Suprapubic skin (tissue), 4 donors: ENCODE data around the gene HDAC3. TPM values are rescaled to one million over a fixed set of nuclear protein-coding genes. Genes with fewer than 3 reads are reported as not detected.
A peak's percentile ranks its signal among the peaks of the same experiment; 100 is the strongest.

ENCODE experiments used
- DNase-seq, 2 donors: peaks; one replicate each; pipeline ENCODE4 v3.0.0-alpha.2; 2019; ENCODE audit warnings: low spot score in 2 of 2
- H3K27ac ChIP-seq: fragments of 200-600 bp; sonication (generic); one replicate; pipeline ENCODE4 v1.5.1; 2019
- H3K27me3 ChIP-seq: fragments of 200-600 bp; sonication (generic); one replicate; pipeline ENCODE4 v1.5.1; 2019
- H3K36me3 ChIP-seq: fragments of 200-600 bp; sonication (generic); one replicate; pipeline ENCODE4 v1.5.1; 2019
- H3K4me1 ChIP-seq: fragments of 200-600 bp; sonication (generic); one replicate; pipeline ENCODE4 v1.5.1; 2019
- H3K4me3 ChIP-seq: fragments of 200-600 bp; sonication (generic); one replicate; pipeline ENCODE4 v1.5.1; 2019; ENCODE audit warnings: mild to moderate bottlenecking
- H3K9me3 ChIP-seq: fragments of 200-600 bp; sonication (generic); one replicate; pipeline ENCODE4 v1.5.1; 2019
- EP300 ChIP-seq: sonication (generic); formaldehyde crosslinking; IDR thresholded peaks from one replicate; pipeline ENCODE4 v1.6.1; 2017; ENCODE audit warnings: antibody characterized with exemption
- POLR2A ChIP-seq, 2 donors: fragments of 450-650 bp; IDR thresholded peaks; one replicate each; pipeline ENCODE4 v1.6.1; 2017; ENCODE audit warnings: antibody characterized with exemption in 2 of 2, mild to moderate bottlenecking in 2 of 2, moderate library complexity in 2 of 2
- POLR2AphosphoS5 ChIP-seq, 3 donors: sonication (generic); formaldehyde crosslinking; IDR thresholded peaks; one replicate each; pipeline ENCODE4 v1.6.1; 2017; ENCODE audit warnings: antibody characterized with exemption in 3 of 3
- WGBS: methylation state at CpG from one replicate; pipeline ENCODE4 v1.1.5; 2018; 5-methylcytosine and 5-hydroxymethylcytosine counted together
- total RNA-seq, 4 donors: library from RNA; depleted of rRNA; stranded (reverse); fragments of >200 nt; gene quantifications; one replicate each; pipeline ENCODE4 v1.1.0, GENCODE V29; 2016
- TF ChIP-seq, protein P1 (sequence below), 2 donors: fragments of 200-600 bp in 1 of 2; fragments of 450-650 bp in 1 of 2; sonication (generic) in 1 of 2; IDR thresholded peaks; one replicate each; pipeline ENCODE4 v1.5.1; 2016 to 2019; ENCODE audit warnings: antibody characterized with exemption in 2 of 2, mild to moderate bottlenecking in 1 of 2, moderate library complexity in 1 of 2

Gene HDAC3
- total RNA-seq, 4 donors from 2014 or later = 50.0 to 79.2 (median 59.4) TPM

DNA sequence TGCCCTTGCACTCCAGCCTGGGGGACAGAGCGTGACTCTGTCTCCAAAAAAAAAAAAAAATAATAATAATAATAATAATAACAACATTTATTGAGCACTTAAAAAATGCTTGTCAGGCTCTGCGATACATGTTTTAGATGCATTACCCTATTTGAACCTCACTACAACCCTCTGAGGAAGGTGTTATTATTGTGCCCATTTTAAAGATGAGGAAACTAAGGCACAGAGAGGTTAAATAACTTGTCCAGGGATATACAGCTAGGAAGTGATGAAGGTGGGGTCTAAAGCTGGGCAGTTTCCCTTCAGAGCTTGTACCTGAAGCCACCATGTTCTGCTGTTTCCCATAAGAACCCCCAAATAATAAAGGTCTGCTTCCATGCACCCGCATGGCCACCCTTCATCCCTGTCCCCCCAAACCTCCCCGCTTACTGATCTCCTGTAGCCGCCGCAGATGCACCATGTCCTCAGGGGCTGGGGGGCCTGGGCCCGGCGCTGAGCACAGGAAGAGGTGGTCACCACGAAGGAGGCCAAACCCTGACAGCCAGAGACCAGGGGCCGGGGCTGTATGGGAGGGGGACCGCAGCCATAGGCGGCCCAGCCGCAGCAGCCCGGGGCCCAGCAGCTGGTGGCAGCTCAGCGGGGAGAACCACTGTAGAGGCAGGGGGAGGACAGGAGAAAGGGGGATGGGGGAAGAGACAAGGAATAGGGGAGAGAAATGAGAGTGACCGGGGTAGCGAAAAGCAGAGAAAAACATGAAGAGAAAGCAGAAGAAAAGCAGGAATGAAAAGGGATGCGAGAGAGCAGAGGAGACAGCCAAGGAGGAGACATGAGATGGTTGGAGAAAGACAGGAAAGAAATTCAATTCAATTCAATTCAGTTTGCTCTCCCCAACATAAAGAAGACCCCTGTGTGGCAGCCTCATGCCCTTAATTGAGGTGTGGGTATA lies 29.6 kb upstream of the HDAC3 start:
- 92% methylated on average over 18 of the region's 18 CpGs for WGBS
- no peaks in the 10 kb centered on the region for H3K4me1 ChIP-seq
- DNase-seq = no peak
- TF ChIP-seq POLR2AphosphoS5 (IDR thresholded peaks at IDR 0.05) = no peak
- TF ChIP-seq, protein P1, sequence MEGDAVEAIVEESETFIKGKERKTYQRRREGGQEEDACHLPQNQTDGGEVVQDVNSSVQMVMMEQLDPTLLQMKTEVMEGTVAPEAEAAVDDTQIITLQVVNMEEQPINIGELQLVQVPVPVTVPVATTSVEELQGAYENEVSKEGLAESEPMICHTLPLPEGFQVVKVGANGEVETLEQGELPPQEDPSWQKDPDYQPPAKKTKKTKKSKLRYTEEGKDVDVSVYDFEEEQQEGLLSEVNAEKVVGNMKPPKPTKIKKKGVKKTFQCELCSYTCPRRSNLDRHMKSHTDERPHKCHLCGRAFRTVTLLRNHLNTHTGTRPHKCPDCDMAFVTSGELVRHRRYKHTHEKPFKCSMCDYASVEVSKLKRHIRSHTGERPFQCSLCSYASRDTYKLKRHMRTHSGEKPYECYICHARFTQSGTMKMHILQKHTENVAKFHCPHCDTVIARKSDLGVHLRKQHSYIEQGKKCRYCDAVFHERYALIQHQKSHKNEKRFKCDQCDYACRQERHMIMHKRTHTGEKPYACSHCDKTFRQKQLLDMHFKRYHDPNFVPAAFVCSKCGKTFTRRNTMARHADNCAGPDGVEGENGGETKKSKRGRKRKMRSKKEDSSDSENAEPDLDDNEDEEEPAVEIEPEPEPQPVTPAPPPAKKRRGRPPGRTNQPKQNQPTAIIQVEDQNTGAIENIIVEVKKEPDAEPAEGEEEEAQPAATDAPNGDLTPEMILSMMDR (IDR thresholded peaks at IDR 0.05) = no peak
- TF ChIP-seq POLR2A (IDR thresholded peaks at IDR 0.05) = no peak
- no peak for TF ChIP-seq EP300
- no peaks in the 10 kb centered on the region for H3K27me3 ChIP-seq
- no peak overlapping the region for H3K27ac ChIP-seq
- H3K9me3 ChIP-seq = no peaks in the 10 kb centered on the region
- H3K36me3 ChIP-seq = no peaks in the 10 kb centered on the region
- no peak overlapping the region for H3K4me3 ChIP-seq

DNA sequence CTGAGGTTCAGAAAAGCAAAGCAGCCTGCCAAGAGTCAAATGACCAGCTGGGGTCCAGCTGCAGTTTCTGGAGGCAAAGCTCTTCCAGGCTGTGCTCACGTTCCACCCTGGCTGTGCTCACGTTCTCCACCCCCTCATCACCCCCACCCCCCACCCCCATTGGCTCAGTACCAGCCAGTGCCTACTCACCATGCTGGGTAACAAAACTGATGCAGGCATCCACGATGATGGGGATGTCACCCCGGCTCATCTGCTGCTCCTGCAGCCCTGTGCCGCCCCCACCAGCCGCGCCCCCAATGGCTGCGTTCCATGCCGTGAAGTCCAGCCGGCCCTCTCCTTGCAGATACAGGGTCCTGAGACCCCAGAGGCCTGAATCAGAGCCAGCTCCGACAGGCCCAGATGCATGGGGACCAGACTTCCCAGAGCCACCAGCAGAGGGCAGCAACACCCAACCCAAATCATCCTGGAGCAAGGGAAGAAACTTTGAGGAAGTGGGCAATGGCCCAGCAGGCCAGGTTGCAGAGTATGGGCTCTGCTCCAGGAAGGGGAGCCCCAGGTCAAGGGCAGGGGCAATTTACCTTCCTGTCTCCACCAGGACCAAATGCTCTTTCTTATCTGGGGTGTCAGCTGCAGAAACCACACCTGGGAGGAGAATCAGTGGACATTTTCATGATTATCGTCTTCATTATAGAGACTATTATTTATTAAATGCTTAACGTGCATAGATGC lies 28.2 kb upstream of the HDAC3 start:
- no peaks in the 10 kb centered on the region for H3K36me3 ChIP-seq
- no peak for TF ChIP-seq POLR2AphosphoS5 (IDR thresholded peaks at IDR 0.05)
- TF ChIP-seq, protein P1 (IDR thresholded peaks at IDR 0.05) = peak; percentile 33 to 89
- no peak overlapping the region for H3K4me3 ChIP-seq
- 45% methylated on average over 2 of the region's 13 CpGs for WGBS
- H3K9me3 ChIP-seq = no peaks in the 10 kb centered on the region
- DNase-seq = peak in 1 of 2 donors; percentile 76
- no peak overlapping the region for H3K27ac ChIP-seq
- H3K4me1 ChIP-seq = no peaks in the 10 kb centered on the region
- H3K27me3 ChIP-seq = no peaks in the 10 kb centered on the region

DNA sequence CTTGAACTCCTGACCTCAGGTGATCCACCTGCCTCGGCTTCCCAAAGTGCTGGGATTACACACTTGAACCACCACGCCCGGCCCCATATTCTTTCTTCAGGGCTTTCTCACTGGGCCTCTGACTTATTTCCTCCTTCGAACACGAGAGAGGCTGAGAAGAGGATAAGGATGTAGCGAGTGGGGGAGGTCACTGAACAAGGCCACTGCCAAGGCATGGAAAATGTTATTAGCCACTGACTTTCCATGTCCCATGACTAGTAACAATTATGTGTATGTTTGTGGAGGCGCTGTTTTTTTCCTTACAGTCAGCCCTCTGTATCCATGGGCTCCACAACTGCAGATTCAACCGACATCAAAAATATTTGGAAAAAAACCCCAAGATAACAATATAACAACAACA lies 26.9 kb upstream of the HDAC3 start:
- Histone ChIP-seq H3K9me3 (no peaks in the 10 kb centered on the region), H3K36me3 (no peaks in the 10 kb centered on the region), H3K4me3 (no peak overlapping the region), H3K4me1 (no peaks in the 10 kb centered on the region), H3K27me3 (no peaks in the 10 kb centered on the region), H3K27ac (no peak overlapping the region)
- TF ChIP-seq, protein P1 (IDR thresholded peaks at IDR 0.05) = no peak
- TF ChIP-seq POLR2A (IDR thresholded peaks at IDR 0.05) (no peak), POLR2AphosphoS5 (IDR thresholded peaks at IDR 0.05) (no peak), EP300 (no peak)
- WGBS = 88% methylated on average over 8 of the region's 8 CpGs
- no peak for DNase-seq

DNA sequence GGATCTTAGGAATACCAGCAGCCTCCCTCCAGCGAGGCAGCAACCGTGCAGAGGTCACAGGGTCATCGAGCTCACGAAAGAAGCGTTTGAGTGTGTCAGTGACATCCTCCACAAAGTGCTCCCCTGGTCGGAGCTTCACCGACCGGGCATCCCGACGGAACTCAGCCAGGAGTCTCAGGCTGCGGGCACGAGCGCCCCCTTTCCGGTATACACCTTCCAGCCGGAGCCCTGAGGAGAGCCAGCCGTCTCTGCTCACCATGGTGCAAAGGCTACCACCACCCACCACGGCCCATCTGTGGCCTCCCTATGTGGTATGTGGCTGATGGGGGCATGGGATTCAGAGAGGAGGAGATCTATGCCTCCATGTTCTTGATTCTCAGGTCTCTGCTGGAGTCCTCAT lies 25.4 kb upstream of the HDAC3 start:
- no peaks in the 10 kb centered on the region for H3K36me3 ChIP-seq
- no peaks in the 10 kb centered on the region for H3K4me1 ChIP-seq
- H3K27ac ChIP-seq = no peak overlapping the region
- TF ChIP-seq EP300 (no peak), POLR2AphosphoS5 (IDR thresholded peaks at IDR 0.05) (no peak), POLR2A (IDR thresholded peaks at IDR 0.05) (no peak)
- TF ChIP-seq, protein P1 (IDR thresholded peaks at IDR 0.05) = no peak
- H3K27me3 ChIP-seq = no peaks in the 10 kb centered on the region
- no peak for DNase-seq
- H3K4me3 ChIP-seq = no peak overlapping the region
- 84% methylated on average over 11 of the region's 17 CpGs for WGBS
- H3K9me3 ChIP-seq = no peaks in the 10 kb centered on the region

DNA sequence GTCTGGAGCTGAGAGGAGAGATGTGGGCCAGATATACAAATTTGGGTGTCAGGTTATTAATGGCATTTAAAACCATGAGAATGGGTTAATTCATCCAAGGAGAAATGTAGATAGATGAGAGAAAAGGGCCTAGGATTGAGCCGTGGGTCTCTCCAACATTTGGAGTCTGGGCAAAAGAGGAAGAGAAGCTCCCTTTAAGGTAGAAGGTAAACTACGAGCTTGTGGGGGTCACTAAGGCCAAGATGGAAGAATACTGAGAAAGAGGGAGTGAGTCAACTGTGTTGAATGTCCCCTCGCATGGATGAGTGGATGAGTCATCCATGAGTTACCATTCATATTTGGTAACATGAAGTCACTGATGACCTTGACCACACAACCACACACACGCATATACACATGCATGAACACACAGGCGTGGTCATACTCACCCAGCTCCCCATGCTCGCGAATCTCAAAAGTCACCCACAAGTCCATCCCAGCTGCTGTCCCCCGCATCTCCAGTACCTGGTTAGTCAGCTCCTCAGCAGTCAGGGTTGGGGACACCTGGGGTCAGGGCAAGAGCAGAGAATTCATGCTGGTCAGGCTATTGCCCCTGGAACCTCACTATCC lies 21.4 kb upstream of the HDAC3 start:
- Histone ChIP-seq H3K36me3 (no peaks in the 10 kb centered on the region), H3K4me3 (no peak overlapping the region), H3K4me1 (no peaks in the 10 kb centered on the region), H3K27ac (no peak overlapping the region), H3K27me3 (no peaks in the 10 kb centered on the region), H3K9me3 (no peaks in the 10 kb centered on the region)
- no peak for DNase-seq
- TF ChIP-seq EP300 = no peak
- TF ChIP-seq POLR2AphosphoS5 (IDR thresholded peaks at IDR 0.05) = no peak
- no peak for TF ChIP-seq POLR2A (IDR thresholded peaks at IDR 0.05)
- TF ChIP-seq, protein P1 (IDR thresholded peaks at IDR 0.05) = no peak
- WGBS = 81% methylated on average over 8 of the region's 8 CpGs
